C4-2B (cell line): ENCODE data around the gene SLC29A3.

Experiments used
- H3K27ac ChIP-seq: fragments of 450-650 bp; 2 replicates; pipeline ENCODE4 v1.5.1; 2017
- ZFX ChIP-seq: fragments of 450-650 bp; IDR thresholded peaks from 2 replicates; pipeline ENCODE4 v1.6.1; 2017
- TF ChIP-seq, protein P1 (sequence below): fragments of 450-650 bp; conservative IDR thresholded peaks from 2 replicates; pipeline ENCODE4 v1.5.1; 2017; ENCODE audit warnings: mild to moderate bottlenecking

Gene SLC29A3

DNA sequence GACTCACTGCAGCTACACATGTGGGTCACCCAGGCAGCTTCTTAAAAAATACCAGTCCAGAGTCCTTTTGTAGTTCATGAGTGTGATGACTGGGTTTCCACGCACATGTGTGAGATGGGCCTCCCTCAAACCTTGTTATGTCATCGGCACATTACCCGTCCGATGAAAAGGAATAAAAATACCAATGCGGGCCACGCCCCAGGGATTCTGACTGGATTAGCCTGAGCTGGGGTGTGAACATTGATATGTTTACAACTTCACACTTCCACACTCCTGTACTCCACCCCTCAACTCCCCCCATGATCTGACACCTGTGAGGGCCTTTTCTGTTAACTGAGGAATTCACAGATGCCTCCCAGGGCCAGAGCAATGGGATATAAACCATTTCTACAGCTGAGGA, 6.2 kb downstream of the SLC29A3 start:
- TF ChIP-seq, protein P1, sequence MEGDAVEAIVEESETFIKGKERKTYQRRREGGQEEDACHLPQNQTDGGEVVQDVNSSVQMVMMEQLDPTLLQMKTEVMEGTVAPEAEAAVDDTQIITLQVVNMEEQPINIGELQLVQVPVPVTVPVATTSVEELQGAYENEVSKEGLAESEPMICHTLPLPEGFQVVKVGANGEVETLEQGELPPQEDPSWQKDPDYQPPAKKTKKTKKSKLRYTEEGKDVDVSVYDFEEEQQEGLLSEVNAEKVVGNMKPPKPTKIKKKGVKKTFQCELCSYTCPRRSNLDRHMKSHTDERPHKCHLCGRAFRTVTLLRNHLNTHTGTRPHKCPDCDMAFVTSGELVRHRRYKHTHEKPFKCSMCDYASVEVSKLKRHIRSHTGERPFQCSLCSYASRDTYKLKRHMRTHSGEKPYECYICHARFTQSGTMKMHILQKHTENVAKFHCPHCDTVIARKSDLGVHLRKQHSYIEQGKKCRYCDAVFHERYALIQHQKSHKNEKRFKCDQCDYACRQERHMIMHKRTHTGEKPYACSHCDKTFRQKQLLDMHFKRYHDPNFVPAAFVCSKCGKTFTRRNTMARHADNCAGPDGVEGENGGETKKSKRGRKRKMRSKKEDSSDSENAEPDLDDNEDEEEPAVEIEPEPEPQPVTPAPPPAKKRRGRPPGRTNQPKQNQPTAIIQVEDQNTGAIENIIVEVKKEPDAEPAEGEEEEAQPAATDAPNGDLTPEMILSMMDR = no peak
- TF ChIP-seq ZFX = no peak
- H3K27ac ChIP-seq = no peak overlapping the region

DNA sequence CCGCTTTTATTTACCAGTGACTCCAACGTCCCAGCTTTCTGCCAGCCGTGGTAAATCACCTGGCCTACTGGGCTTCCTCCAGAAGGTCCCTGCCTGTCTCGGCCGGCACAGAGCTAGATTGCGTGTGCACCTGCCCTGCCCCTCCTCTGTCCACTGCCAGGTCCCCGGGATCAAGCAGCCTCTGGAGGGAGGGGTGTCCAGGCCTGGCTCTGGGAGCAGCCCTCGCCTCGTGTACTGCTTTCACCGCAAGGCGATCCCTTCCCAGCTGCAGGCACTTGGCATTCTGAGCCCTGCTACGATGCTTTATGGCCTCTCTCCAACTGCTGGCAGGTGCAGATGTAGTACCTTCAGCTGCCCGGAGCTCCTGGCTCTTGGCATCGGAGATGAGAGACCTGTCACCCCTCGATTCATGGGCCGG, 7.4 kb downstream of the SLC29A3 start:
- TF ChIP-seq, protein P1 = no peak
- no peak for TF ChIP-seq ZFX
- no peak overlapping the region for H3K27ac ChIP-seq

DNA sequence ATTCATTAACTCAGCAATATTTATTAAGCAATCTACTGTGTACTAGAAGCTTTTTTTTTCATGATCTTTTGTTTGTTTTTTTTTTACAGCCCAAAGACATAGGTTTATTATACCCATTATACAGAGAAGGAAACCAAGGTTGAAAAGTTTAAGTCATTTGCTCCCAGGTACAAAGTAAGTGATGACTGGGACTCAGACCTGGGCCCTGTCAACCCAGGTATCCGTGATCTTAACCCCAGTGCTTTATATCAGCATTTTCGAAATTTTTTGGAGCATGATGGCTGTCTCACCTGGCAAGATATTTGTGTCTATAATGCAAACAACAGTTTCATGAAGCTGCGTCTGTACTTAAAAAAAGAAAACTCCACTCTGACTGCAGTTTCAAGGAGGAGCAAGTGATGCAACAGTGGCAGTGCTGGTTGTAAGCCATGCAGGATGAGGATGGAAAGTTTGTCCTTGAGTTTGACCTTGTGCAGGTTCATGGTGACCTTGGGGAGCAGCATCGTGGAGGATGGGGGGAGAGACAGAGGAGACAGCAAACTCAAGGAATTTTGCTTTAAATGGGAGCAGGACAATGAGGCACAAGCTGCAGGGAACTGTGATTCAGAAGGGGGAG, 11.8 kb downstream of the SLC29A3 start:
- H3K27ac ChIP-seq = no peak overlapping the region
- TF ChIP-seq ZFX = no peak
- TF ChIP-seq, protein P1 = no peak

DNA sequence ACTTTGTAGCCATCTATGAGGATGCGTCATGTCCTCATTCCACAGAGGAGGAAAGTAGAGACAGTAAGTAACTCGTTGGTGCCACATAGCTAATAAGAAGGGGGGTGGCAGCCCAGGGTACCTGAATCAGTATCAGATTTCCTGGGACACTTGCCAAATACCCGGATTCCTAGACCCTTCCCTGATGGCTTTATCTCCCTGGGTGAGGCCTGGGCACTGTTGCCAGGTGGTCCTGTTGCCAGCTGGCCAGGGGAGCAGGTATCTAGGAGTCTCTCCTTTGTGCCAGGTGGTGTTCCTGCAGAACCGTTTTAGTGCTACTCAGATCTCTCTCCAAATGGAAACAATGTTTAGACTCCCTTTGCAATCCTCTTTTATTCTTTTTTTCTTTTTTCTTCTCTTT, 12.7 kb downstream of the SLC29A3 start:
- H3K27ac ChIP-seq = no peak overlapping the region

DNA sequence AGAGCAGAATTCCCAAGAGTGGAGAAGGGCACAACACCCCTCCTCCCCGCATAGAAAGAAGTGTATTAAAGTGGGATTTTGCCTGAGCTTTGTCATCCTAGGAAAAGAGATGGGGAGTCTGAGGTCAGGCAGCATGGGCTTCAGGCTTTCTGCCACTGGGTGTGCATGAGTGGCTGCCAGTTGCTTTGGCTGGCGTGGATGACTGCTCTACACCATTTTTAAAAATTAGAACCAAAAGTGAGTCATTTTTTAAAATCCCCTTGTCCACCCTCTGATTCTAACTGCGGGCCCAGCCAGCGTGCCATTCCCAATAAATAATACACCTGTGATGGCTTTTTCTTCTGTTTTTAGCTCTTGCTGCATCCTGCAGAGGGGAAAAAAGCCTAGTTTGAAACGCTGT, 13.4 kb downstream of the SLC29A3 start:
- no peak overlapping the region for H3K27ac ChIP-seq
- TF ChIP-seq, protein P1 = no peak
- no peak for TF ChIP-seq ZFX

More for the DNA sequence above, 12.7 kb downstream of the SLC29A3 start:
- TF ChIP-seq, protein P1 = no peak
- TF ChIP-seq ZFX = no peak

DNA sequence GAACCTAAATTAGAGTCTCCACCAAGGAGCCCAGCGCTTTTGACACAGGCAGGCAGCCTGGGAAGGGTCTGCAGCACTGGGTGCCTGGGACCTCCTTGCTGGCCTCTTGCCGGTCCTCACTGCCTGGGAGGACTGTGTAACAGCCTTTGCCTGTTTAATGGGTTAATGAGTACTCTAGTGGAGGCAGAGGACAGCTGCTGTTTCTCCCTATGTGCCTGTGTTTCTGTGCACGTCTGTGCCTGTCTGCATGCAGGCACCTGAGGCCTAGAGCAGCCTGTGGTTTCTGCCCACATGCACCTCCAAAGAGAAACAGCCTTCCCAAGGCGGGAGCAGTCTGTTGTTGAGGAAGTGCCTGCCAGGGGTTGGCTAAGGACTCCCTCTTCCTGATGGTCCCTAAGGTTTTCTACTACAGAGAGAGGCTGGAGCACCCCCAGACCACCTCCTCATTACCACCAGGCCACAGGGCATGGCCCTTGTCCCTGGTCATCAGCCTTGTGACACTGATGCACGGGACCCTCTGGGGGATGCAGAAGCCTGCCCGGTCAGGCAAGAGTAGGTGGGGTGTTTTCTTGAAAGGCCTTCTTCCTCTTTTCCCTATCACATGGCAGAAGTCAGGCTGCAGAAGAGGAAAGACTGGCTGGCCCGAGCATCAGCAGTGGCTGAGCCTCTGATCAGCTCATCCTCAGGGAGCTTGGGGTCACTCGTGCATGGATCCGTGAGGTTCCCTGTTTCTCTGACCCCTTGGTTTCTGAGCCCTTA, 14.2 kb downstream of the SLC29A3 start:
- TF ChIP-seq, protein P1 = no peak
- TF ChIP-seq ZFX = no peak
- H3K27ac ChIP-seq = no peak overlapping the region

DNA sequence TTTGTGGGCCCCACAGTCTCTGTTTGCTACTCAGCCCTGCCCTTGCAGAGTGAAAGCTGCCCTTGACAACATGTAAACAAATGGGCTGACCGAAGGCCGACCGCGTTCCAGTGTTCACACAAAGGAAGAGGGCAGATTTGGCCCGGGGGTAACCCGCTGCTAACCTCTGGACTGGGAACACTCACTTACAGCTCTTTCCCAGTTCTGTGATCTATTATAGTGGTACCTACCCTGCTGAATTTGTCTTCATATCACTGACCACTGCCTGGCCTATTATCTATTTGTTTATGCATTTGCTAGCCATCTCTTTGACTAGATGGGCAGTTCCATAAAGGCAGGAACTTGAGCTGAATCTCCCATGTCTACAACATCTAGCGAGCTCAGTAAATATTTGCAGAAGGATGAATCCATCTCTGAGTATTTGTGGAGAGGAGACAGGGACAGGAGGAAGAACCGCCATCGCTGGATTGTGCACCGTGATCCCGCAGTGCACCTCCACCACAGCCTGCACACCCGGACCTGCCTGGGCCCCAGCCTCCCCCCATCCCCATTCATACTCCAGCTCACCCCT, 15.2 kb downstream of the SLC29A3 start:
- TF ChIP-seq ZFX = no peak
- TF ChIP-seq, protein P1 = no peak
- no peak overlapping the region for H3K27ac ChIP-seq
